ENCODE data around the gene SLC35B1.

The SLC35B1 gene

DNA sequence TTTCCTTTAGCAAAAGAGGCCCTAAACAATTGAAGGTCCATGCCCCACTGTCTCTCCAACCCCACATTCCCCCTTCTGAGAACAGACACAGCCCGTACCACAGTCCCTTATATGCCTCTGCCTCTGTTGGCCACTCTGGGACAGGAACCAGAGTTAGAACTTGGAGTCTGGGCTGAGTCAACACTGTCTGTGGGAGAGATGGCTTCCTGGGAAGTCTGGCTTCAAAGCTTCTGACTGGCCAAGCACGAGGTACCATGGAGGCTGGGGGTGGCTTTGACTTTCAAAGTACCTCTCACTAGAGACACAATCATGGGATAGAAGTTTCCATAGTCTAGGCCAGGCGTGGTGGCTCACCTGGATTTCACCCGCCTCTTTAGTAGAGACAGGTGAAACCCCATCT, 15.0 kb downstream of the SLC35B1 start:
- no peak for DNase-seq (ENCODE audit: low spot score)
- no peak for TF ChIP-seq CTCF (IDR thresholded peaks at IDR 0.05; ENCODE audit: extremely low read depth, insufficient read depth, missing control alignments)
- in situ Hi-C loops (cut with MboI; ENCODE audit: low pct_unique_long_range_greater_than_20kb, low sequenced_read_pairs, unreplicated experiment), result no loop called here

- in situ Hi-C loops (cut with MboI; ENCODE audit: low pct_unique_long_range_greater_than_20kb, low sequenced_read_pairs, unreplicated experiment), result no loop called here
- TF ChIP-seq CTCF (IDR thresholded peaks at IDR 0.05; ENCODE audit: extremely low read depth, insufficient read depth, missing control alignments), result no peak
Observed at GRCh38 chr17:49691677-49692191, 16.0 kb downstream of the SLC35B1 start.

DNA sequence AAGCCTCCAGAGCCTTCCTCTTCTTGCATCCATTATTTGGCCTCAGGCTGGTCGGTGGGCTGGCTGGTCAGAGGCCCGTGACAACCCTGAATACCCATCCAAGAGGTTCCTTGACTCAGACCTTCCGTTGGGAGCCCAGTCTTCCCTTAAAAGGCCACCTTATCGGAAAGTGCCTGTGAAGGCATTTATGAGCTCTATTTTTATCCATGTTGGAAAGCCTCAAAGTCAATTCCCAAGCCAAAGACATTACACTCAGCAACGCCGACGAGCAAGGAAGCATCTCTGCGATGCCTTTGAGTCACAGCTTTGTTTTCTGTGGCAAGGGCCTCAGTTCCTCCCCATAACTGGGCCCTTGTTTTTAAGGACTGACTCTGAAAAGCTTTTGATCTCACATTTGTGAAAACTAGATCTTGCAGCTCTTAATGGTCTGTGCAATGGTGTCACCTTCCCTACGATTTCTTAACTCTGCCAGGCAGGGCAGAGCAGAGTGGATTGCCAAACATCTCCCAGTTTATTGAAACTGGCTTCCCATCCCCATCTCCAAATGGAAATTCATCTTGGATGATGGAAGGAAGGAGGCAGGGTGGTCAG, 16.6 kb downstream of the SLC35B1 start:
- TF ChIP-seq CTCF (IDR thresholded peaks at IDR 0.05; ENCODE audit: extremely low read depth, insufficient read depth, missing control alignments), result no peak
- in situ Hi-C loops (cut with MboI; ENCODE audit: low pct_unique_long_range_greater_than_20kb, low sequenced_read_pairs, unreplicated experiment), result no loop called here
- DNase-seq (ENCODE audit: low spot score), result no peak

More at GRCh38 chr17:49691677-49692191, 16.0 kb downstream of the SLC35B1 start:
- no peak for DNase-seq (ENCODE audit: low spot score)

- TF ChIP-seq CTCF (IDR thresholded peaks at IDR 0.05; ENCODE audit: extremely low read depth, insufficient read depth, missing control alignments), result no peak
- in situ Hi-C loops (cut with MboI; ENCODE audit: low pct_unique_long_range_greater_than_20kb, low sequenced_read_pairs, unreplicated experiment), result no loop called here
- no peak for DNase-seq (ENCODE audit: low spot score)
Observed at GRCh38 chr17:49690256-49690655, 17.5 kb downstream of the SLC35B1 start.

GRCh38 chr17:49688848-49689247, 18.9 kb downstream of the SLC35B1 start:
- in situ Hi-C loops (cut with MboI; ENCODE audit: low pct_unique_long_range_greater_than_20kb, low sequenced_read_pairs, unreplicated experiment), result no loop called here
- no peak for TF ChIP-seq CTCF (IDR thresholded peaks at IDR 0.05; ENCODE audit: extremely low read depth, insufficient read depth, missing control alignments)

DNA sequence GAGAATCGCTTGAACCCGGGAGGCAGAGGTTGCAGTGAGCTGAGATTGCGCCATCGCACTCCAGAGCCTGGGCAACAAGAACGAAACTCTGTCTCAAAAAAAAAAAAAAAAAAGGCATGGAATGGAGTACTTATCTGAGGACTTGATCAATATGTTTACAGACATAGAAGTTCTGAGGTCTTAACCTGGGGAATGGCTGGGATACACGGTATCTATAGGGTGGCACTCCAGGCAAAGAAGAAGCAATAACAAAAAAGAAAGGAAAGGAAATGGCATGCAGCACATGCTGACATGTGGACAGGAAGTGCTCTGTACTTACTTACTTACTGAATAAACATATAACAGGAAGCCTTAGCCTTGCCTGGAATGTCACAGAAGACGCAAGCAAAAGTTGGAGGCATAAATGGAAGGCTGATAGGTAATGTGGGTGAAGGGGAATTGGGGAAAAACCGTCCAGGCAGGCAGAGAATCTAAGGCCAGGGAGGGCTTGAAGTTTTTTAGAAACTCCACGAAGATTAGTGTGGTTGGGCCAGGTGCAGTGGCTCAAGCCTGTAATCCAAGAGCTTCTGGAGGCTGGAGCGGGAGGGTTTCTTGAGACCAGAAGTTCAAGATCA, 19.8 kb downstream of the SLC35B1 start:
- no peak for DNase-seq (ENCODE audit: low spot score)
- no peak for TF ChIP-seq CTCF (IDR thresholded peaks at IDR 0.05; ENCODE audit: extremely low read depth, insufficient read depth, missing control alignments)
- in situ Hi-C loops (cut with MboI; ENCODE audit: low pct_unique_long_range_greater_than_20kb, low sequenced_read_pairs, unreplicated experiment), result no loop called here

More at GRCh38 chr17:49688848-49689247, 18.9 kb downstream of the SLC35B1 start:
- DNase-seq (ENCODE audit: low spot score), result no peak

All from GM13977 (cell line).